ENCODE results near the gene ATG4C.

- TF ChIP-seq, protein P1, sequence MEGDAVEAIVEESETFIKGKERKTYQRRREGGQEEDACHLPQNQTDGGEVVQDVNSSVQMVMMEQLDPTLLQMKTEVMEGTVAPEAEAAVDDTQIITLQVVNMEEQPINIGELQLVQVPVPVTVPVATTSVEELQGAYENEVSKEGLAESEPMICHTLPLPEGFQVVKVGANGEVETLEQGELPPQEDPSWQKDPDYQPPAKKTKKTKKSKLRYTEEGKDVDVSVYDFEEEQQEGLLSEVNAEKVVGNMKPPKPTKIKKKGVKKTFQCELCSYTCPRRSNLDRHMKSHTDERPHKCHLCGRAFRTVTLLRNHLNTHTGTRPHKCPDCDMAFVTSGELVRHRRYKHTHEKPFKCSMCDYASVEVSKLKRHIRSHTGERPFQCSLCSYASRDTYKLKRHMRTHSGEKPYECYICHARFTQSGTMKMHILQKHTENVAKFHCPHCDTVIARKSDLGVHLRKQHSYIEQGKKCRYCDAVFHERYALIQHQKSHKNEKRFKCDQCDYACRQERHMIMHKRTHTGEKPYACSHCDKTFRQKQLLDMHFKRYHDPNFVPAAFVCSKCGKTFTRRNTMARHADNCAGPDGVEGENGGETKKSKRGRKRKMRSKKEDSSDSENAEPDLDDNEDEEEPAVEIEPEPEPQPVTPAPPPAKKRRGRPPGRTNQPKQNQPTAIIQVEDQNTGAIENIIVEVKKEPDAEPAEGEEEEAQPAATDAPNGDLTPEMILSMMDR (IDR thresholded peaks at IDR 0.05) = no peak
- no peak for TF ChIP-seq POLR2A (IDR thresholded peaks at IDR 0.05)
Observed at GRCh38 chr1:62849031-62849430, 65.1 kb downstream of the ATG4C start.

Data from testis (tissue), 2 donors.